Osteoblast (primary cell): ENCODE data around the gene CHRNA10. TPM values are rescaled to one million over a fixed set of nuclear protein-coding genes. Genes with fewer than 3 reads are reported as not detected.

Source experiments
- DNase-seq: peaks from one replicate; pipeline ENCODE4 v3.0.0; 2011; ENCODE audit warnings: low spot score, mixed read lengths; ENCODE audit not compliant: insufficient read length; ENCODE audit errors: missing footprints
- H2AFZ ChIP-seq: 2 replicates; pipeline ENCODE4 v1.6.0; 2011; ENCODE audit warnings: mild to moderate bottlenecking, low read length
- H3K27ac ChIP-seq: 2 replicates; pipeline ENCODE4 v1.5.1; 2011; ENCODE audit warnings: mild to moderate bottlenecking, low read depth, low read length, moderate library complexity
- H3K27me3 ChIP-seq: 2 replicates; pipeline ENCODE4 v1.6.0; 2012; ENCODE audit warnings: mild to moderate bottlenecking, control low read depth, inconsistent platforms, low read length, moderate library complexity; ENCODE audit not compliant: insufficient read depth
- H3K36me3 ChIP-seq: 2 replicates; pipeline ENCODE4 v1.5.1; 2011; ENCODE audit warnings: mild to moderate bottlenecking, low read length, control low read depth, moderate library complexity; ENCODE audit not compliant: insufficient read depth
- H3K4me1 ChIP-seq: 2 replicates; pipeline ENCODE4 v1.5.1; 2011; ENCODE audit warnings: mild to moderate bottlenecking, low read length, control low read depth, moderate library complexity; ENCODE audit not compliant: insufficient read depth
- H3K4me2 ChIP-seq: 2 replicates; pipeline ENCODE4 v1.6.0; 2011; ENCODE audit warnings: mild to moderate bottlenecking, low read length; ENCODE audit not compliant: insufficient read depth
- H3K4me3 ChIP-seq: fragments of 200-600 bp; sonication (generic); 3 replicates; pipeline ENCODE4 v1.5.1; 2012; ENCODE audit warnings: mild to moderate bottlenecking, low read length, inconsistent platforms; ENCODE audit not compliant: insufficient read depth
- H3K79me2 ChIP-seq: 2 replicates; pipeline ENCODE4 v1.6.0; 2012; ENCODE audit warnings: mild to moderate bottlenecking, low read length, control low read depth, inconsistent platforms; ENCODE audit not compliant: insufficient read depth
- H3K9me3 ChIP-seq: 2 replicates; pipeline ENCODE4 v1.5.1; 2011; ENCODE audit warnings: low read depth, low read length, control low read depth
- H4K20me1 ChIP-seq: 2 replicates; pipeline ENCODE4 v1.6.0; 2012; ENCODE audit warnings: mild to moderate bottlenecking, low read length, control low read depth; ENCODE audit not compliant: insufficient read depth
- total RNA-seq: library from RNA; depleted of rRNA; stranded (reverse); fragments of >200 nt; gene quantifications from 2 replicates; pipeline ENCODE4 v1.2.3, GENCODE V29; 2012
- TF ChIP-seq, protein P1 (sequence below): IDR thresholded peaks from 2 replicates; pipeline ENCODE4 v1.5.1; 2011; ENCODE audit warnings: mild to moderate bottlenecking, low read depth, low read length, moderate library complexity; ENCODE audit errors: extremely low read depth

CHRNA10 gene
- total RNA-seq, 1 donor: 0.72 TPM

GRCh38 chr11:3635641-3636375, 35.4 kb downstream of the CHRNA10 start:
- no peak overlapping the region for H3K4me3 ChIP-seq
- H3K36me3 ChIP-seq: no peaks in the 10 kb centered on the region
- DNase-seq: peak; percentile 66
- no peaks in the 10 kb centered on the region for H3K79me2 ChIP-seq
- no peaks in the 10 kb centered on the region for H3K4me1 ChIP-seq
- no peak overlapping the region for H3K4me2 ChIP-seq
- H3K27me3 ChIP-seq: peaks cover 10% of the 10 kb centered on the region
- H3K27ac ChIP-seq: no peak overlapping the region
- no peak overlapping the region for H2AFZ ChIP-seq
- TF ChIP-seq, protein P1, sequence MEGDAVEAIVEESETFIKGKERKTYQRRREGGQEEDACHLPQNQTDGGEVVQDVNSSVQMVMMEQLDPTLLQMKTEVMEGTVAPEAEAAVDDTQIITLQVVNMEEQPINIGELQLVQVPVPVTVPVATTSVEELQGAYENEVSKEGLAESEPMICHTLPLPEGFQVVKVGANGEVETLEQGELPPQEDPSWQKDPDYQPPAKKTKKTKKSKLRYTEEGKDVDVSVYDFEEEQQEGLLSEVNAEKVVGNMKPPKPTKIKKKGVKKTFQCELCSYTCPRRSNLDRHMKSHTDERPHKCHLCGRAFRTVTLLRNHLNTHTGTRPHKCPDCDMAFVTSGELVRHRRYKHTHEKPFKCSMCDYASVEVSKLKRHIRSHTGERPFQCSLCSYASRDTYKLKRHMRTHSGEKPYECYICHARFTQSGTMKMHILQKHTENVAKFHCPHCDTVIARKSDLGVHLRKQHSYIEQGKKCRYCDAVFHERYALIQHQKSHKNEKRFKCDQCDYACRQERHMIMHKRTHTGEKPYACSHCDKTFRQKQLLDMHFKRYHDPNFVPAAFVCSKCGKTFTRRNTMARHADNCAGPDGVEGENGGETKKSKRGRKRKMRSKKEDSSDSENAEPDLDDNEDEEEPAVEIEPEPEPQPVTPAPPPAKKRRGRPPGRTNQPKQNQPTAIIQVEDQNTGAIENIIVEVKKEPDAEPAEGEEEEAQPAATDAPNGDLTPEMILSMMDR: no peak
- H4K20me1 ChIP-seq: no peaks in the 10 kb centered on the region
- no peaks in the 10 kb centered on the region for H3K9me3 ChIP-seq

- Histone ChIP-seq H3K36me3 (no peaks in the 10 kb centered on the region), H3K4me1 (no peaks in the 10 kb centered on the region), H3K9me3 (no peaks in the 10 kb centered on the region), H3K4me3 (no peak overlapping the region), H3K27me3 (peaks cover 6% of the 10 kb centered on the region), H4K20me1 (no peaks in the 10 kb centered on the region), H2AFZ (no peak overlapping the region), H3K27ac (no peak overlapping the region), H3K79me2 (no peaks in the 10 kb centered on the region), H3K4me2 (no peak overlapping the region)
- peak; percentile 52 for DNase-seq
- TF ChIP-seq, protein P1: no peak
These were observed 39.0 kb downstream of the CHRNA10 start for GRCh38 chr11:3632070-3632660.

DNA sequence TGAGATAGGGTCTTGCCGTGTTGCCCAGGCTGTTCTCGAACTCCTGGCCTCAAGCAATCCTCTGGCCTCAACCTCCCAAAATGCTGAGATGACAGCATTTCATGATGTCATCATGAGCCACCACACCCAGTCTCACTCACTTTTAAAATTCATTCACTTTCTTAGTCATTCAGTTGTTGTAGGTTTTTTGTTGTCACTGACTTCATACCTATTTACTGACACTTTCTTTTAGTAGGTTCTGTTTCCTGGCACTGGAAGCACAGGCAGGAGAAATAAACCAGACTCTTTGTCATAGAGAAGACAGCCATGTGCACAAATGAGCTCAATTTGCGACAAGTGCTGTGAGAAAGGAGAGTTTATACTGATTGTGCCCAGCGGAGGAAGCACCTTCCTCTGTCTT, 39.9 kb downstream of the CHRNA10 start:
- H3K27me3 ChIP-seq: peaks cover 6% of the 10 kb centered on the region
- TF ChIP-seq, protein P1: no peak
- H3K27ac ChIP-seq: no peak overlapping the region
- H3K4me2 ChIP-seq: no peak overlapping the region
- H3K4me3 ChIP-seq: no peak overlapping the region
- H4K20me1 ChIP-seq: no peaks in the 10 kb centered on the region
- no peak overlapping the region for H2AFZ ChIP-seq
- DNase-seq: peak; percentile 61
- H3K36me3 ChIP-seq: no peaks in the 10 kb centered on the region
- H3K79me2 ChIP-seq: no peaks in the 10 kb centered on the region
- H3K4me1 ChIP-seq: no peaks in the 10 kb centered on the region
- no peaks in the 10 kb centered on the region for H3K9me3 ChIP-seq

DNA sequence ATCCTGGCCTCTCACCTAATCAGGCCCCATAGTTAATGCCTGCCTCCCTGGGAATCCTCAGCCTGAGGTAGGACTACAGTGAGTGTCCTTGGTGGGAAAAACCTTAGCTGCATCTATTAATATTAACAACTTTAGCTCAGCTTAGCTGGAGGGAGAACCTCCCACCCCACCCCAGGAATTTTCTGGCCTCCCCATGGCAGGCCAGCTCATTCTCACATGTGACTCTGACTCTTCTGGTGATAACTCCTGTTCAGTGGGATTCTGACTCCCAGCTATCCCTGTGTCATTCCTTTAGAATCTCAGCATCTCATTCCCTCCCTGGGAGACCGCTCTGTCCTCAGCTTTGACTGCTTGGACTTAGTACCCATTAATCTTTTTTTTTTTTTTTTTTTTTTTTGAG, 43.9 kb downstream of the CHRNA10 start:
- H3K4me2 ChIP-seq: no peak overlapping the region
- peak; percentile 92 for DNase-seq
- no peaks in the 10 kb centered on the region for H3K4me1 ChIP-seq
- TF ChIP-seq, protein P1: no peak
- H3K79me2 ChIP-seq: no peaks in the 10 kb centered on the region
- no peaks in the 10 kb centered on the region for H3K27me3 ChIP-seq
- no peaks in the 10 kb centered on the region for H3K36me3 ChIP-seq
- H3K9me3 ChIP-seq: no peaks in the 10 kb centered on the region
- H3K27ac ChIP-seq: no peak overlapping the region
- H2AFZ ChIP-seq: no peak overlapping the region
- H4K20me1 ChIP-seq: no peaks in the 10 kb centered on the region
- no peak overlapping the region for H3K4me3 ChIP-seq
